Uterus (tissue), 2 donors: ENCODE measurements around the gene WIZ.

Experiments used
- CTCF ChIP-seq, 4 experiments: fragments of 200-600 bp in 2 of 4; fragments of 450-650 bp in 2 of 4; sonication (generic) in 2 of 4; IDR thresholded peaks; one replicate each; pipeline ENCODE4 v1.5.1; 2016 to 2019; ENCODE audit warnings: antibody characterized with exemption in 4 of 4, mild to moderate bottlenecking in 2 of 4, moderate library complexity in 1 of 4
- POLR2A ChIP-seq, 2 donors: fragments of 450-650 bp; IDR thresholded peaks; one replicate each; pipeline ENCODE4 v1.6.1; 2016; ENCODE audit warnings: antibody characterized with exemption in 2 of 2, mild to moderate bottlenecking in 1 of 2, moderate library complexity in 1 of 2

GRCh38 chr19:15378534-15379082 is 71.1 kb downstream of the WIZ start:
- no peak for TF ChIP-seq CTCF (IDR thresholded peaks at IDR 0.05)
- no peak for TF ChIP-seq POLR2A (IDR thresholded peaks at IDR 0.05)
